Dedifferentiated amniotic fluid mesenchymal stem cell (primary cell): ENCODE measurements around the gene OSBPL10.
"Not testable (repeated sequence)": the region's sequence is repeated elsewhere in the genome, so short reads cannot be mapped to it uniquely, and the experiment has no call there.

ENCODE experiments used
- DNase-seq: peaks from one replicate; pipeline ENCODE4 v3.0.0-alpha.2; 2016; ENCODE audit errors: extremely low spot score

Gene OSBPL10

GRCh38 chr3:31704591-31705179, 276.4 kb downstream of the OSBPL10 start:
- DNase-seq = peak; percentile 65

GRCh38 chr3:31704156-31704555, 276.9 kb downstream of the OSBPL10 start:
- DNase-seq = no peak

GRCh38 chr3:31701286-31701685, 279.8 kb downstream of the OSBPL10 start:
- DNase-seq = no peak

- no peak for DNase-seq
These were observed 281.6 kb downstream of the OSBPL10 start for GRCh38 chr3:31699309-31699953.

- DNase-seq = no peak
These were observed 284.1 kb downstream of the OSBPL10 start for GRCh38 chr3:31696815-31697548.

- no peak for DNase-seq
These were observed 285.1 kb downstream of the OSBPL10 start for GRCh38 chr3:31696009-31696297.

- DNase-seq = no peak
These were observed 285.6 kb downstream of the OSBPL10 start for GRCh38 chr3:31695280-31696008.

- no peak for DNase-seq
These were observed 287.7 kb downstream of the OSBPL10 start for GRCh38 chr3:31693346-31693745.

GRCh38 chr3:31692751-31693150, 288.3 kb downstream of the OSBPL10 start:
- no peak for DNase-seq

- no peak for DNase-seq
These were observed 290.3 kb downstream of the OSBPL10 start for GRCh38 chr3:31690771-31691170.

- DNase-seq = not testable (repeated sequence)
These were observed 291.5 kb downstream of the OSBPL10 start for GRCh38 chr3:31689523-31689922.

GRCh38 chr3:31688984-31689383, 292.1 kb downstream of the OSBPL10 start:
- DNase-seq = no peak

- no peak for DNase-seq
These were observed 293.9 kb downstream of the OSBPL10 start for GRCh38 chr3:31687020-31687802.

- DNase-seq = no peak
These were observed 300.8 kb downstream of the OSBPL10 start for GRCh38 chr3:31680072-31680870.

- no peak for DNase-seq
These were observed 304.5 kb downstream of the OSBPL10 start for GRCh38 chr3:31676556-31676955.

GRCh38 chr3:31673950-31674349, 307.1 kb downstream of the OSBPL10 start:
- no peak for DNase-seq

- no peak for DNase-seq
These were observed 309.1 kb downstream of the OSBPL10 start for GRCh38 chr3:31671976-31672375.

GRCh38 chr3:31671451-31671850, 309.6 kb downstream of the OSBPL10 start:
- DNase-seq = no peak

GRCh38 chr3:31670722-31671121, 310.3 kb downstream of the OSBPL10 start:
- DNase-seq = no peak

GRCh38 chr3:31670136-31670535, 310.9 kb downstream of the OSBPL10 start:
- no peak for DNase-seq

GRCh38 chr3:31668242-31668641, 312.8 kb downstream of the OSBPL10 start:
- no peak for DNase-seq
